Mesodermal cell (in vitro differentiated cells): Measurements from ENCODE around the gene STAC3.
A peak's percentile ranks its signal among the peaks of the same experiment; 100 is the strongest.

Experiments
- H3K27ac ChIP-seq: 2 replicates; pipeline ENCODE4 v1.7.0; 2013; ENCODE audit warnings: mild to moderate bottlenecking, low read depth, low read length, moderate library complexity; ENCODE audit not compliant: severe bottlenecking
- H3K36me3 ChIP-seq: 2 replicates; pipeline ENCODE4 v1.7.1; 2013; ENCODE audit warnings: mild to moderate bottlenecking, low read length, moderate library complexity; ENCODE audit not compliant: control insufficient read depth, insufficient read depth
- H3K4me1 ChIP-seq: one replicate; pipeline ENCODE4 v1.7.1; 2013; ENCODE audit warnings: mild to moderate bottlenecking, low read length; ENCODE audit not compliant: insufficient read depth, control insufficient read depth, poor library complexity, severe bottlenecking
- H3K4me3 ChIP-seq: 2 replicates; pipeline ENCODE4 v1.7.0; 2013; ENCODE audit warnings: low read length, control low read depth, mild to moderate bottlenecking; ENCODE audit not compliant: insufficient read depth, poor library complexity, severe bottlenecking; ENCODE audit errors: extremely low read depth
- H3K9me3 ChIP-seq: 2 replicates; pipeline ENCODE4 v1.7.1; 2013; ENCODE audit warnings: mild to moderate bottlenecking, low read length, moderate library complexity; ENCODE audit not compliant: control insufficient read depth
- WGBS, 2 experiments: methylation state at CpG; one replicate each; pipeline ENCODE4 v1.1.5; 2013; ENCODE audit warnings: missing lambda C conversion rate in 2 of 2; ENCODE audit not compliant: insufficient coverage in 2 of 2; 5-methylcytosine and 5-hydroxymethylcytosine counted together

STAC3 gene

GRCh38 chr12:57220770-57221168, 30.2 kb downstream of the STAC3 start:
- Histone ChIP-seq H3K9me3 (no peaks in the 10 kb centered on the region), H3K4me1 (peaks cover 20% of the 10 kb centered on the region), H3K36me3 (no peaks in the 10 kb centered on the region), H3K27ac (no peak overlapping the region), H3K4me3 (no peak overlapping the region)
- WGBS, 2 experiments = 25 to 39% methylated on average over 1 of the region's 1 CpG

GRCh38 chr12:57219993-57220754, 30.8 kb downstream of the STAC3 start:
- Histone ChIP-seq H3K4me1 (peaks cover 22% of the 10 kb centered on the region), H3K4me3 (no peak overlapping the region), H3K27ac (no peak overlapping the region), H3K9me3 (no peaks in the 10 kb centered on the region), H3K36me3 (no peaks in the 10 kb centered on the region)
- WGBS, 2 experiments = 0 to 13% methylated on average over 5 to 6 of the region's 38 CpGs

DNA sequence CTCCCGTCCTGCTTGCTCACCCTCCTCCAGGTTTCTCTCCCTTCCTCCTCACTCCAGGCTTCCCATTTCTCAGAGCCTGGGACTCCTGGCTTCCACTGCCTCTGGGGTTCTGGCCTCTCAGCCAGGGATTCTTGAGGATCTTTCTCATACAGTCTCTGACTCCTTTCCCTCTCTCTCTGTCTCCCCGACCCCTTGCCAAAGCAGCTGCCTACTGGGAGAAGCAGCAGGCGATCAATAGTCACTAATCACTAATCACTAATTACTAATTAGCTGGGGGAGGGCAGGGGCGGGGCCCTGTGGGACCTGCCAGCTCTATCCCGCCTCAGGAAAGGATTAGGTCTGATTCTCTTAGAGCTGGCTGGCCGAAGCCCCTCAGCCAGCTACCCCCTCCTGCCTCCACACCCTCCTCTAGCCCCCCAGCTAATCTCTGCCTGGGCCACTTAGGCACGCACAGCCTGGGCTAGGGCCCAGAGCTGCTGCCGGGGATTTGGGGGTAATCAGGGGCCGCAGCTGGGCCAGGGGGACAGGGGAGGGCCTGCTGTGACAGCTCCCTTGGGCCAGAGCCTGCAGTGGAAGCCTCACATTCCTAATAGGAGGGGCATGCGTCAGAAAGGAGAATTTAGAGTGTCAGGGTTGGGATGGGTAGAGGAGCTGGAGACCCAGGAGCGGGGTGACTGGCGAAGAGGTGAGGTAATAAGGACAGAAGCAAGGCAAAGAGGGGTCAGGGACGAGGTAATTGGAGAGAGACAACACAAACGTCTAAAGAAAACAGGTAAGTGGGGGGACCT, 31.6 kb downstream of the STAC3 start:
- Histone ChIP-seq H3K9me3 (no peaks in the 10 kb centered on the region), H3K4me1 (peaks cover 22% of the 10 kb centered on the region), H3K27ac (no peak overlapping the region), H3K36me3 (no peaks in the 10 kb centered on the region), H3K4me3 (no peak overlapping the region)
- 17 to 23% methylated on average over 5 to 8 of the region's 14 CpGs for WGBS, 2 experiments

GRCh38 chr12:57218030-57218853, 32.7 kb downstream of the STAC3 start:
- peaks cover 22% of the 10 kb centered on the region for H3K4me1 ChIP-seq
- peaks cover 6% of the 10 kb centered on the region for H3K36me3 ChIP-seq
- 61 to 72% methylated on average over 4 to 5 of the region's 5 CpGs for WGBS, 2 experiments
- H3K9me3 ChIP-seq = no peaks in the 10 kb centered on the region
- H3K4me3 ChIP-seq = no peak overlapping the region
- no peak overlapping the region for H3K27ac ChIP-seq

DNA sequence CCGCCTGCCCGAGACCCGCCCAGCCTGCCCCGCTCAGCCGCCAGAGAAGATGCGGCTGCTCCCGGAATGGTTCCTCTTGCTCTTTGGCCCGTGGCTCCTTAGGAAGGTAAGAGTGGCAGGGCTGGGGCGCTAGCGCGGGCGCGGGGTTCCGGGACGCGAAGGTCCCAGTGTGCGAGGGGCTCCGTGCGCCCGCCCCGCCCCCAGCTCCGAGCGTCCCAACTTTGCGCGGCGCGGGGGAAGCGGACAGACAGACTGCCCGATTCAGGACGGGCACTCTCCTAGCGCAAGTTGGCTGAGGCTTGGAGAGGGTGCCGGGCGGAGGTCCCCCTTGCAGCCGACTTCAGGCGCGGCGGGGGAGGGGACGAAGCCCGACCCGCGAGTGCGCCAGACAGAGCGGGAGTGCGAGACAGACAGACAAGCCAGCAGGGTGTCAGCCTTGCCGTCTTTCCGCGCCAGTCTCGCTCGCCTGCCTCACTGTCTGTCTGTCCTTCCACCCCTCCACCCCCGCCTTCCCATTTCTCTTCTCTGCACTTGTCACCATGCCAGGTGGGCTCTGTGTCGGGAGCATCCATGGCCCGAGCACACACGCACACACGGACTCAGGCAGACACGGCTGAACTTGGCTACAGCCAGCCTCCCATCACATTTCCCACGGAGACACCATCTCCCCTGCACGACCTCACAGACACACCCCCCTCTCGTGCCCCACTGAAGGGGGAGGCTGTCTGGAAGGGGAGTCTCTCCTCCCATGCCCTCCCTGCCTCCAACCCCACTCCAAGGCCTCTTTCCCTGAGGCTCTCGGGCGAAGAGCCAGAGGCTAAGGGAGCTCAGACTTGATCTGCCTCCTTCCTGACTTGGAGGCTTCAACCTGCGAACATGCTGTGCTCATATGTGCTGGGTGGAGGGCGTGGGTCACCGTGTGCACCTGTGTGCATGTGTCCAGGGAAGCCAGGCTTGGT, 33.8 kb downstream of the STAC3 start:
- H3K27ac ChIP-seq = no peak overlapping the region
- WGBS, 2 experiments = 3 to 5% methylated on average over 49 to 54 of the region's 63 CpGs
- peaks cover 13% of the 10 kb centered on the region for H3K36me3 ChIP-seq
- no peaks in the 10 kb centered on the region for H3K9me3 ChIP-seq
- H3K4me3 ChIP-seq = peak overlapping the region; percentile 27
- H3K4me1 ChIP-seq = peaks cover 31% of the 10 kb centered on the region

DNA sequence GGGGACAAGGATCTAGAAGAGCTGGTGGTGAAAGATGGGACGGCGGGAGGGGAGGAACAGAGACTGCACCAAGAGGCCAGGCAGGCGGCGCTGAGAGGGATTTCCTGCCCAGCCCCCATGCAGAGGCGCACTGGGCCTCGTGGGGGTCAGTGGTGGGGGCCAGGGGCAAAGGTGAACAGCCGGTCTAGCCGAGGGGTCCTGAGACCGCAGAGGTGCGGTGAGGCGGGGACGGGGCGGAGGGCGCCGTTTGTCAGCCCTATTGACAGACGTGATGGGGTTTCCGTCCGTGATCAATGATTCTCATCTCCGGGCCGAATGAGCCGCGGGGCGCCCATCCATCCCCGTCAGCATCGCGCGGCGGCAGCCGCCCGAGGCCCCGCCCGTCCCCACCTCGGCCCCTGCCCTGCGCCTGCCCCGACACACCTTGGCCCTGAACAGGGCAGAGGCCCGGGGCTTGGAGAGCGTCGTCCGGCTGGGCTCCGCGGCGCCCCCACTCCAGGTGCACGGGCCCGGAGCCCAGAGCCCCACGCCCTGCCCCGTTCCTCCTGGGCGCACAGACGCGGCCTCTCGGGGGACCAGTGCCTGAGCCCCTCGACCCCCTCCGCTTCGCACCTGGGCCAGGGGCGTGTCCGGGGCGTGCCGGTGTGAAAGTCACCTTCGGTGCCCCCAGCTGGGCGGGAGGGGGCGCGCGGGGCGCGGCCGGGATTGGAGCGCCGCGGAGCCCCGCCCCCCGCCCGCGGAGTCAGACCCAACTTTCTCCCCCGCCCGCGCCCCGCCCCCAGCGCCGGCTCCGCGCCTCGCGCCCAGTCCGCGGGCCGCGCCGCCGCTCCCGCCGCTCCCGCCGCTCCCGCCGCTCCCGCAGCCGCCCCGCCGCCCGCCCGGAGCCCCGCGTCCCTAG, 34.7 kb downstream of the STAC3 start, which contains the start of gene NXPH4:
Gene NXPH4, plus strand, starts transcription at position 781 of the 898 bp plus-strand sequence. CDS start 176 bp downstream, outside the sequence.
- peaks cover 26% of the 10 kb centered on the region for H3K4me1 ChIP-seq

DNA sequence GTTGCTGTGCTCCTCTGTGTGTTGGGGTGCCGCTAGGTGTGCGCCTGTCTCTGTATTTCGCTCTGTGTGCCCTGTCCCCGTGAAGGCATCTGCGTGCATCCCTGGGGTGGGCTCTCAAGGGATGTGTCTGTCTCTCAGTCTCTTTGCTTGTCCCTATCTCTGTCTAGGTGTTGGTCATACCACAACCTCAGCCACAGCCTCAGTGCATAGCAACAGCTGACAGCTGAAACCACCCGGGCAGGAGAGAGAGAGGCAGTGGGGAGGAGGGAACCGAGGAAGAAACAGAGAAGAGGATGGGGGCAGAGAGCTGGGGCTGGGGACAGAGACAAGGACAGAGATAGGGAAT, 35.3 kb downstream of the STAC3 start:
- no peaks in the 10 kb centered on the region for H3K9me3 ChIP-seq
- 46% methylated on average over 6 to 7 of the region's 7 CpGs for WGBS, 2 experiments
- H3K4me1 ChIP-seq = peaks cover 19% of the 10 kb centered on the region
- peaks cover 27% of the 10 kb centered on the region for H3K36me3 ChIP-seq
- no peak overlapping the region for H3K4me3 ChIP-seq
- no peak overlapping the region for H3K27ac ChIP-seq

More for the DNA sequence above, 34.7 kb downstream of the STAC3 start, which contains the start of gene NXPH4:
- 1% methylated on average over 63 to 73 of the region's 102 CpGs for WGBS, 2 experiments
- no peak within 1 kb of the TSS for H3K27ac ChIP-seq
- peaks cover 21% of the 10 kb centered on the region for H3K36me3 ChIP-seq
- peak within 1 kb of the TSS; percentile 27 for H3K4me3 ChIP-seq
- no peaks in the 10 kb centered on the region for H3K9me3 ChIP-seq

DNA sequence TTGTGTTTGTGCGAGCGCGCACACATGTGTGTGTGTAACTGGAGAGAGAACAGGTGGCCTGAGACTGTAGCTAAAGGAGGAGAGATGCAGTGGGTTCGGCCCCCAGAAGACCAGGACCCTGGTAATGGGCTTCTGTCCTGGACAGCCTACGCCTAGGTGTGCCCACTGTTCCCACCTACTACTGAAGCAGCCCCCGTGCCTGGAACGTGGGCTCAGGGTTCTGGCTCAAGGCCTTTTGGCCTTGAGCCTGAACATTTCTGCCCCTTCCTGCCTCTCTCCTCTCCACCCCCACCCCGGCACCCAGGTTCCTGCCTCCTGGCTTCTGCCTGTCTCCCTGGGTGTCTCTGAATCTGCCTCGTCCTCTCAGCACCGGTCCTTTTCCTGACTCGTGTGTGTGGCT, 35.9 kb downstream of the STAC3 start:
- no peak overlapping the region for H3K27ac ChIP-seq
- 66 to 70% methylated on average over 7 to 11 of the region's 11 CpGs for WGBS, 2 experiments
- no peaks in the 10 kb centered on the region for H3K9me3 ChIP-seq
- no peak overlapping the region for H3K4me3 ChIP-seq
- peaks cover 17% of the 10 kb centered on the region for H3K4me1 ChIP-seq
- H3K36me3 ChIP-seq = peaks cover 32% of the 10 kb centered on the region

DNA sequence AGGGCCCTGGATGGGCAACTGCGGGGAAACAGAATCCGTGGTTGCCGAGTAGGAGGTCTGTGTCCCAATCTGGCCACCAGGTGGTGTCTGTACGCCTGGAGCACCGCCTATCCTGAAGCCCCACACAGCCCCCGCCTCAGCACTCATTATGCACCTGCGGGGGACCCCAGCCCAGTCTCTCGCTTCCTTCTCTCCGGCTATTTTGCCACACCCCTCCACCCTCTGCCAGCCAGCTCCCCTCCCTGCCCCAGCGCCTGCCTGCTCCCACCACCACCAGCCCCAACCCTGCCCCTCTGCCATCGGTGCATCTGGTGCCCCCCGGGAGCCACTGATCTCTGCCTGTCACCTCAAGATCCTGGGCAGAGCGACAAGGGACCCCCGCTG, 36.6 kb downstream of the STAC3 start:
- H3K4me3 ChIP-seq = no peak overlapping the region

More for the DNA sequence above, 36.6 kb downstream of the STAC3 start:
- H3K27ac ChIP-seq = no peak overlapping the region
- 9 to 10% methylated on average over 13 to 14 of the region's 14 CpGs for WGBS, 2 experiments
- peaks cover 14% of the 10 kb centered on the region for H3K4me1 ChIP-seq
- no peaks in the 10 kb centered on the region for H3K9me3 ChIP-seq
- peaks cover 37% of the 10 kb centered on the region for H3K36me3 ChIP-seq
